ENCODE data around the gene VGLL3.

- TF ChIP-seq POLR2A (IDR thresholded peaks at IDR 0.05; ENCODE audit: low read length) (no peak), GATA1 (IDR thresholded peaks at IDR 0.05; ENCODE audit: low read depth, low read length) (no peak)
Observed at GRCh38 chr3:87025661-87026645, 35.0 kb upstream of the VGLL3 start.
